Stimulated activated CD8-positive, alpha-beta memory T cell treated with anti-CD3 and anti-CD28 coated beads, Interleukin-15, amount 100 ng/mL, for 48 hours (primary cell): ENCODE data around the gene KCNG2.

Source experiments
- DNase-seq, 2 donors: peaks; one replicate each; pipeline ENCODE4 v3.0.0-alpha.2; 2020; ENCODE audit warnings: low read depth in 2 of 2

The KCNG2 gene

GRCh38 chr18:79924814-79925731, 127.3 kb downstream of the KCNG2 start:
- DNase-seq, result no peak

GRCh38 chr18:79926306-79926705, 128.6 kb downstream of the KCNG2 start:
- DNase-seq, result no peak

DNA sequence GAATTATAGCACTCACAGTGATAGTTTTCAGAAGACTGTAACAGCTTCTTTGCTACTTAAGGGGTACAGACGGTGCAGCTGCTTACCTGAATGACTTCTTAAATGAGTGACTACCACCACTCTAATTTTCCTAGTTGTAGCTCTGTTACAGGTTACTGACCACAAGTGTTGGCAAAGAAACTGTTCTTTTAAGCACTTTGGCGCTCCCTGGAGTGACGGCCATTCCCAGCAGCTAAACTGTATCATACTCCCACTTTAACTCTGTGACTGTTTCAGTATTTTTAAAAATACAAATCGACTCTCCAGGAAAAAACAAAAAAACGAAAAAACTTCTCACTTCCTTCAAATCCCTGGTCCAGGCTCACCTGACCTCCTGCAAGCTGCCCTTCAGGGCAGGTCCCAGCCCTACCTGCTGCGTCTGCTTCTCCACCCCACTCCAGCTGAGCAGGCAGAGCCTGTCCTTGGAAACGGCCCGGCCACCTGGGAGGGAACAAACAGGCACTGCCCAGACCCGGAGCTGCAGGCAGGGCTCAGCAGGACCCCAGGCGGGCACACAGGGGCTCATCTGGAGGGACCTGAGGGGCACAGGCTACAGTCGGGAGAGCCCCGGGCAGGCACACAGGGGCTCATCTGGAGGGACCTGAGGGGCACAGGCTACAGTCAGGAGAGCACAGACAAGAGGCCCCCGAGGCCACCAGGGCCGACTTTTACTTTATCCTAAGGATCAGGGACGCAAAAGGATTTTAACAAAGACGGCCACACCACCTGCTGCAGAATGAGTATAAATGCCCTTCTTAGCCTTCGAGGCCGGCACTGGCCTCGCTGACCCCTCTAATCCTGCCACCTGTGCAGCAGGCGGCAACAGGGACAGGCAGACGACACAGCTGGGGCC, 129.2 kb downstream of the KCNG2 start:
- DNase-seq, result no peak

- DNase-seq, result no peak
Measured at GRCh38 chr18:79927607-79928562, 130.1 kb downstream of the KCNG2 start.

DNA sequence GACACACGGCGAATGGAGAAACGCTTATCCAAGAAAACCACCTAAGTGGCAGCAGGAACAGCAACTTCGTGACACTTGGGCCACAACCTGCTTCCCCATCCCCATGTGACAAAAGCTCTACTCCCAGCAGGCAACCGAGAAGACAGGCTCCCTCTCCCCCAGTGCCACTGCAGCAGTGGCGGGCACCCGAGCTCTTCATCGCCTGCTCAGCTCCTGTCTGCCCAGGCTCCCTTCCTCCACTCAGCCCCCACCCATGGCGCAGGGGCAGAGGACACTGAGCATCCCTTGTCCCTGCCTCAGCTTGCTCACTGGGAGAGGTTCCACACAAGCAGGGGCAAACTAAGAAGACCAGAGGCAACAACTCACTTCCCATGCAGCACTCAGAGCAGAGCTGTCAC, 130.8 kb downstream of the KCNG2 start:
- DNase-seq, result no peak

- no peak for DNase-seq
Measured at GRCh38 chr18:79930020-79930642, 132.4 kb downstream of the KCNG2 start.

DNA sequence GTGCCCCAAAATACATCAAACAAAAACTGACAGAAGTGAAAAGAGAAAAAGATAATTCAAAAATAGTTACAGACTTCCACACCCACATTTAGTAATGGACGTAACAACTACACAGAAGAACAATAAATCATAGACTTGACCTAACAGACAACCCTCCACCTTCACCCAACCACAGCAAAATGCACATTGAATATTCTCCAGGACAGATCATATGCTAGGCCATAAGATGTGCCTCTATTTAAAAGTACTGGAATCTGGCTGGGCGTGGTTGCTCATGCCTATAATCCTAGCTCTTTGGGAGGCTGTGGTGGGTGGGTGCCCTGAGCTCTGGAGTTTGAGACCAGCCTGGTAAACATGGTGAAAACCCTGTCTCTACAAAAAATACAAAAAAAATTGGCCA, 133.7 kb downstream of the KCNG2 start:
- DNase-seq, result no peak

DNA sequence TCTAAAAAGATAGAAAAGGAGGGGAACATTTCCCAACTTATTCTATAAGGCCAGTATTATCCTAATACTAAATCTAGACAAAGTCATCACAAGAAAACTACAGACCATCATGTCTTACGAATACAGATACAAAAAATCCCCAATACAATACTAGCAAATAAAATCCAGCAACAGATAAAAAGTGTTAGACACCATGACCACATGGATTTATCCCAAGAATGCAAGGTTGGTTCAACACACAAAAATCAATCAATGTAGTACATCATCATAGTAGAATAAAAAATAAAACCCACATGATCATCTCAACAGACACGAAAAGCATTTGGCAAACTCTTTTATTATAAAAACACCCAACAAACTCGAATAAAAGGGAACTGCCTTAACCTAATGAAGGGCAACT, 135.2 kb downstream of the KCNG2 start:
- DNase-seq, result no peak

- DNase-seq, result no peak
Measured at GRCh38 chr18:79933765-79934164, 136.0 kb downstream of the KCNG2 start.

- no peak for DNase-seq
Measured at GRCh38 chr18:79934311-79935097, 136.8 kb downstream of the KCNG2 start.

DNA sequence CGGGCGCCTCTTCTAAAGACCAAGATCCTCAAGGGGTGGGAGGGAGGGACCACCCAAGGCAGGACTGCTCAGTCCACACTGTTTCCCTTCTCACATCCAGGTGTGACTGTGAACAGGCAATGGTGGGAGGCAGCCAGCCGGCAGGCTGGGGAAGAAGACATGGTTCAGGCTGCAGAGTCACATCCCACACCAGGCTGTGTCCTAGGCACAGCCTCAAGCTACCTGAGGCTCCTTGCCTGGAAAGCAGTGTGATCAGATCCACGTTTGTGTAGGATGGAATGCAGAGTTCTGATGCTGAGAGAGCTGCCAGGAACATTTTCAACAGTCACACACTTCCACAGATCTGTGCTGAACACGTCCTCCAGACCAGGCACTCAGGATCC, 137.4 kb downstream of the KCNG2 start:
- DNase-seq, result no peak

- no peak for DNase-seq
Measured at GRCh38 chr18:79935499-79935898, 137.8 kb downstream of the KCNG2 start.

- no peak for DNase-seq
Measured at GRCh38 chr18:79935925-79936324, 138.2 kb downstream of the KCNG2 start.

- DNase-seq, result no peak
Measured at GRCh38 chr18:79936641-79937040, 138.9 kb downstream of the KCNG2 start.

DNA sequence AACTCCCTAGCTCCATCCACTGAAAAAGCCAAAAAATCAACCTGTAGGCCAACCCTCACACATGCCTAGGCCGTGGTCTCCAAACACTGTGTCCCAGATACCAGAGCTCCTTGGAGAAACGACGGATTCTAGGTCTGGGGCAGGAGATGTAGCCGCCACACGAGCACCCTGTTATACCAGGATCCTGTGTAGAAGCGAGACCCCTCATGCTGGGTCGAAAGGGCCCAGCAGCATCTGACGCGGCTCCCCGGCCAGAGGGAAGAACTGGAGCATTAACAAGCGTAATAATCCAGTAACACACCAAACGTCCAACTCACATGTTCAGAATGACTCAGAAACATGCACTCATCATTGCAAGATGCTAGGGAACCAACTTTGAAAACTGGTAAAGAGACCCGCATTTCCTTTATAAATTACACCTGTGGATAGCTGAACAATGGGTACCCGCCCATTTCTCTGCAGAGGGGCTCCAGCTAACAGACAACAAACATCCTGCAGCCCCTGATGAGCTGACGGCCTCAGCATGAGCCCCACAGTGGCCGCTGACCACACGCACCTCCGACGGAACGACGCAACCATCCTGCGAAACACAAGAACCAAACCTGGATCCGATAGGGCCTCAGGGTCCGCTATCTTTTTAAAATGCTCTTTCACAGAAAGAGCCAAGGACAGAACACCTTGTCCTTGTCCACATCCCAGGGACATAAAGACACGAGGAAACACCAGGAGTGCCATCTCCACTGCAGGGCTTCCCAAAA, 139.5 kb downstream of the KCNG2 start:
- no peak for DNase-seq

- no peak for DNase-seq
Measured at GRCh38 chr18:79938196-79938595, 140.5 kb downstream of the KCNG2 start.

- no peak for DNase-seq
Measured at GRCh38 chr18:79939096-79939495, 141.4 kb downstream of the KCNG2 start.

GRCh38 chr18:79940126-79940813, 142.5 kb downstream of the KCNG2 start:
- no peak for DNase-seq
